Bone marrow (tissue), 2 donors: Measurements from ENCODE around the gene AMBRA1.
"Not testable (repeated sequence)": the region's sequence is repeated elsewhere in the genome, so short reads cannot be mapped to it uniquely, and the experiment has no call there.

Experiments used
- DNase-seq, 2 donors: peaks; one replicate each; lab custom pipeline; 2025; lab: John Stamatoyannopoulos, UW

Gene AMBRA1

GRCh38 chr11:46616551-46617133 lies 22.8 kb upstream of the AMBRA1 start:
- DNase-seq, result no peak

GRCh38 chr11:46615756-46616155 lies 21.9 kb upstream of the AMBRA1 start:
- no peak for DNase-seq

GRCh38 chr11:46612326-46612725 lies 18.5 kb upstream of the AMBRA1 start:
- DNase-seq, result no peak

- DNase-seq, result no peak
Measured at GRCh38 chr11:46611526-46612304, 17.9 kb upstream of the AMBRA1 start.

GRCh38 chr11:46609386-46609785 lies 15.6 kb upstream of the AMBRA1 start:
- DNase-seq, result no peak

GRCh38 chr11:46607516-46607915 lies 13.7 kb upstream of the AMBRA1 start:
- DNase-seq, result no peak

DNA sequence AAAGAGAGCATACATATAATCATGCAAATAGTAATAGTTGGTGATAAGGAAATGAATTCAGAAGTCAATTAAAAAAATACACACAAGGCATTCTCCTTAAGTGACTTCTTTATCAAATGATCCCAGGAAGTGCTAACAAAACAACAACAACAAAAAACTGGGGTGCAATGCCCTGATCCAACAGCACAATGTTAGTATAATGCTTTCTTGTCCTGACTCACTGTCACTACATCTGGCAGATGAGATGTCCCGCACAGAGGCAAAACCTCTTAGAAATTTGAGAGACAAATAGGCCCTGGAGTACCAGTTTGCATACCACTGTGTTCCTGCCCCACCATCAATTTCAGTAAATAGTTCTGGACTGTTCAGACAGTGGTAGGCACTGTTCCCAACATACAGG lies 11.0 kb upstream of the AMBRA1 start:
- DNase-seq, result no peak

DNA sequence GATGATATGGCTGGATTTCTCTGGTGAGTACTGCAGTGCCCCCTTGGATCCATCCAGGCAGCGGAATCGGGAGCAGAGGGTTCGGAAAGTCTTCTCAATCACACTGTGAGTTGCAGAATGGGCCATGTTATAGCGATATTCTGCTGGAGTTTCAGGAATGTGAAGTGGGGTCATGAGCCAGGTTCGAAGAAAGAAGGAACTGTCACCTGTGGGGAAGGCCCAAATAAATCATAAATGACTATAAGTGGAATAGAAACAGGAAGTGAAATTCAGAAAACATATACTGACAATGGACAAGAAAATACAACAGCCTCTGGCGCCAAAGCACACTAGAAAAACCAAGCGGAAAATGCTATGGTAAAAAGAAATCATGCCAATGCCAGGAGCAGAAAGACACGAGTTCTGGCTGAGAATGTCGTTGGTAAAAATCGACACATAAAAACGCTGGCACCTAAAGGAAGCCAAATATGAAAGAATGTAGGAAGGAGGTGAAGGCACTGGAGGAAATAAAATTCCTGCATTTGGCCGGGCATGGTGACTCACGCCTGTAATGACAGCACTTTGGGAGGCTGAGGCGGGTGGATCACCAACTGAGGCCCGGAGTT lies 10.0 kb upstream of the AMBRA1 start:
- no peak for DNase-seq

DNA sequence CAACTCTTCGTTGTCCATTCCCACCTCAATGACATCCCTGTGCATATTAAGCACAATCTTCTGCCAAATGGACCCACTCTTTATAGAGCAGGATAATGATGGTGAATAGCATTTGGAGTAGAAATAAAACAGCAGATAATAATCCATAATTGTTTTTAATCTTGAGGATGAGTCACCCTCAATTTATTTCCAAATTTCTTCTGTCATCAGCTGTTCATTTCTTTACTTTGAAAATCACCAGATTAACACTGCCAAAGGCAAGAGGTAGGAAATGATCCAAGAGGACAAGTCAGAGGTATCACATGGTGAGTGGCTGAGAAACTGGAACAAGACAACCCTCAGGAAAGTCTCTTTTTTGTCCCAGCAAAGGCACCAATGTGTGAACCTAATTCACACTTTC lies 7.3 kb upstream of the AMBRA1 start:
- no peak for DNase-seq

GRCh38 chr11:46600194-46600960 lies 6.6 kb upstream of the AMBRA1 start:
- no peak for DNase-seq

- no peak for DNase-seq
Measured at GRCh38 chr11:46599340-46600193, 5.7 kb upstream of the AMBRA1 start.

DNA sequence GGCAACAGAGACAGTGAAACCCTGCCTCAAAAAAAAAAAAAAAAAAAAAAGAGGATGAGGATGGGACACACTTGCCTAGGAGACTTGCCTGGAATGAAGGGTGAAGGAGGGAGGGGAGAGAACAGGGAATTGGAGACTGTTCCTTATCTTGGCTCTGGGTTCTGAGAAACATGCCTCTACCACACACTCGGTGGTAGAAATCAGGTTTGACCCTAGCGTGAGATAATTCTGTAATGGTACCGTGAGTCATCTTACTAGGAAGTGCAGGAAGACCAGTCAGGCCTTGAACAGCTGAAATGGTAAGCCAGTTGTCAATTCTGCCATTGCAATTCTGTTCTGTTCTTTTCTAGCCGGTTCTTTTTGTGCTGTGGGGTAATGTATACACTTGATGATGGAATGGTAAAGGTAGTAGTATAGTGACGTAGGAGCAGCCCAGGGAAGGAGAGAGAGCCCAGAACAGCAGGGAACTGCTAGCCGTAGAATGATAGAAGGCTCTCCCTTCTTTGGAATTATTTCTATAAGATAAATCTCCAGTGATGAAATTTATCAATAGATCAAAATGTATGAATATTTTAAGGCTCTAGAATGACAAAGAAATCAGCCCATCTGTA lies 3.9 kb upstream of the AMBRA1 start:
- DNase-seq, result no peak

DNA sequence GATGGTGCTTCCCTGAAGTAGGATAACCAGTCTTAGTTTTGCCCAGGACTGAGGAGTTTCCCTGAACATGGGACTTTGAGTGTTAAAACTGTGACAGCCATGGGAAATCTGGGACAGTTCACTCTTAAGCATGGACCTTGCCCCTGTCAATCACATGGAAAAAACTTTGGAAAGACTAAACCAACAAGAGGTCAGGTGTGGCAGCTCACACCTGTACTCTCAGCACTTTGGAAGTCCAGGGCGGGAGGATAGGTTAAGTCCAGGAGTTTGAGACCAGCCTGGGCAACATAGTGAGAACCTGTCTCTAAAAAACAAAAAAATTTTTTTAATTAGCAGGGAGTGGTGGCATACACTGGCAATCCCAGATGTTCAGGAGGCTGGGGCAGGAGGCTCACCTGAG lies 3.3 kb upstream of the AMBRA1 start:
- DNase-seq, result no peak

GRCh38 chr11:46594785-46595184 lies 962 bp upstream of the AMBRA1 start:
- no peak for DNase-seq

DNA sequence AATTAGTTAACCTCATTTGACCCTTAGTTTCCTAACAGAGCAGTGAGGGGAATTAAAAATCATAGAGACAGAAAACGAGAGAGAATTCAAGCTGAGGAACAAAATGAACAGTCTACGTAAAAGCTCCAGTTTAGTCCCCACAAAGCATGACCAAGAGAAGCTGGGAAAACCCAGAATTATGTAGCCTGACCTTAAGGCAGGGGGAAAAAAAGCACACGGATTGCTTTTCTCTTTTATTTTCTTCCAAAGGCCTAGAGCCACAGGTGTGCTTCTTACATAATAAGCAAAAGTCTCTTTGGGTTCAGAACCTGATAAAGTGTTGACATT lies 514 bp upstream of the AMBRA1 start:
- DNase-seq, result no peak

GRCh38 chr11:46590740-46591605 lies 2.9 kb downstream of the AMBRA1 start:
- no peak for DNase-seq

DNA sequence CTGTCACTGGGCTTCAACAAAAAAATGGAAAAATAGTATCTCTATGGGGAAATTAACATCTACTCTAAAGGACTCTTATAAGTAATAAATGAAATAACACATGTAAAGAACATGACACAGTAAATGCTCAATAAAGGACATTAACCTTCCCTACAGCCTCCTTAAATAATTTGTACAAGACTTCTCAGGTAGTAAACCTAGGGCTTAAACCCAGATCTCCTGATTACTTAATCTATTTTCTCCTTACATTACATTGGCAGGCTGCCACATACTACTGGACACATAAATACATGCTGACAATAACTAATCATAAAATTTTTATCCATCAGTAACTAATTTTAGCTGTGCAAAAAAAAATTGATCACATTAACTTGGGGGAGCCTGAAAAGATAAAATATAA lies 4.9 kb downstream of the AMBRA1 start:
- DNase-seq, result no peak

GRCh38 chr11:46588131-46588530 lies 5.7 kb downstream of the AMBRA1 start:
- no peak for DNase-seq

GRCh38 chr11:46583513-46583912 lies 10.3 kb downstream of the AMBRA1 start:
- DNase-seq, result not testable (repeated sequence)

- DNase-seq, result no peak
Measured at GRCh38 chr11:46582588-46582987, 11.2 kb downstream of the AMBRA1 start.

DNA sequence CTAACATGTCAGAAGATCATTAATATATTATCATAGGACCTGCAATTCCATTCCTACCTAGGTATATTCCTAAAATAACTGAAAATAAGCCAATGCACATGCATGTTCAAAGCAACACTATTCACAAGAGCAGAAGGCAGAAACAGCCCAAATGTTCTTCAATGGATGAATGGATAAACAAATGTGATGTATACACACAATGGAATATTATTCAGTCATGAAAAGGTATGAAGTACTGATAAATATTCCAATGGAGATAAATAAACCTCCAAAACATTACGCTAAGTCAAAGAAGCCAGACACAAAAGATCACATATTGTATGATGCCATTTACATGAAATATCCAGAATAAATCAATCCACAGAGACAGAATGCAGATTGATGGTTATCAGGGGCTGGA lies 16.8 kb downstream of the AMBRA1 start:
- no peak for DNase-seq
